GM19193 (cell line): ENCODE data around the gene OLFM1.

Experiments used
- POLR2A ChIP-seq: IDR thresholded peaks from 4 replicates; pipeline ENCODE4 v1.6.1; 2011; ENCODE audit not compliant: insufficient read depth, insufficient read length; ENCODE audit errors: extremely low read depth

The OLFM1 gene

GRCh38 chr9:135138078-135138855 is 50.8 kb downstream of the OLFM1 start:
- no peak for TF ChIP-seq POLR2A

- TF ChIP-seq POLR2A, result no peak
These were observed 52.0 kb downstream of the OLFM1 start for GRCh38 chr9:135139366-135139959.

- no peak for TF ChIP-seq POLR2A
These were observed 53.8 kb downstream of the OLFM1 start for GRCh38 chr9:135141183-135141774.

- TF ChIP-seq POLR2A, result no peak
These were observed 57.2 kb downstream of the OLFM1 start for GRCh38 chr9:135144581-135145170.

- no peak for TF ChIP-seq POLR2A
These were observed 57.8 kb downstream of the OLFM1 start for GRCh38 chr9:135145312-135145711.

GRCh38 chr9:135146241-135146640 is 58.8 kb downstream of the OLFM1 start:
- no peak for TF ChIP-seq POLR2A

- TF ChIP-seq POLR2A, result no peak
These were observed 59.5 kb downstream of the OLFM1 start for GRCh38 chr9:135146766-135147473.

GRCh38 chr9:135147474-135147805 is 60.0 kb downstream of the OLFM1 start:
- no peak for TF ChIP-seq POLR2A

GRCh38 chr9:135147938-135148337 is 60.5 kb downstream of the OLFM1 start:
- TF ChIP-seq POLR2A, result no peak

GRCh38 chr9:135148386-135148785 is 60.9 kb downstream of the OLFM1 start:
- TF ChIP-seq POLR2A, result no peak

- TF ChIP-seq POLR2A, result no peak
These were observed 63.5 kb downstream of the OLFM1 start for GRCh38 chr9:135150981-135151380.

GRCh38 chr9:135151757-135152613 is 64.5 kb downstream of the OLFM1 start:
- no peak for TF ChIP-seq POLR2A

GRCh38 chr9:135152614-135153334 is 65.3 kb downstream of the OLFM1 start:
- no peak for TF ChIP-seq POLR2A
